Mammary epithelial cell (primary cell): Measurements from ENCODE around the gene RSRC1.

Experiments
- CTCF ChIP-seq, 2 donors: IDR thresholded peaks in 1 of 2; conservative IDR thresholded peaks in 1 of 2; 2 replicates each; pipeline ENCODE4 v1.5.1; 2011 to 2012; ENCODE audit warnings: inconsistent platforms in 2 of 2, low read length in 2 of 2, mild to moderate bottlenecking in 2 of 2, control low read depth in 1 of 2, low read depth in 1 of 2; ENCODE audit not compliant: insufficient read depth in 1 of 2; ENCODE audit errors: extremely low read depth in 1 of 2
- EZH2 ChIP-seq: IDR thresholded peaks from 2 replicates; pipeline ENCODE4 v1.6.1; 2012; ENCODE audit warnings: low read length, inconsistent platforms, borderline replicate concordance

DNA sequence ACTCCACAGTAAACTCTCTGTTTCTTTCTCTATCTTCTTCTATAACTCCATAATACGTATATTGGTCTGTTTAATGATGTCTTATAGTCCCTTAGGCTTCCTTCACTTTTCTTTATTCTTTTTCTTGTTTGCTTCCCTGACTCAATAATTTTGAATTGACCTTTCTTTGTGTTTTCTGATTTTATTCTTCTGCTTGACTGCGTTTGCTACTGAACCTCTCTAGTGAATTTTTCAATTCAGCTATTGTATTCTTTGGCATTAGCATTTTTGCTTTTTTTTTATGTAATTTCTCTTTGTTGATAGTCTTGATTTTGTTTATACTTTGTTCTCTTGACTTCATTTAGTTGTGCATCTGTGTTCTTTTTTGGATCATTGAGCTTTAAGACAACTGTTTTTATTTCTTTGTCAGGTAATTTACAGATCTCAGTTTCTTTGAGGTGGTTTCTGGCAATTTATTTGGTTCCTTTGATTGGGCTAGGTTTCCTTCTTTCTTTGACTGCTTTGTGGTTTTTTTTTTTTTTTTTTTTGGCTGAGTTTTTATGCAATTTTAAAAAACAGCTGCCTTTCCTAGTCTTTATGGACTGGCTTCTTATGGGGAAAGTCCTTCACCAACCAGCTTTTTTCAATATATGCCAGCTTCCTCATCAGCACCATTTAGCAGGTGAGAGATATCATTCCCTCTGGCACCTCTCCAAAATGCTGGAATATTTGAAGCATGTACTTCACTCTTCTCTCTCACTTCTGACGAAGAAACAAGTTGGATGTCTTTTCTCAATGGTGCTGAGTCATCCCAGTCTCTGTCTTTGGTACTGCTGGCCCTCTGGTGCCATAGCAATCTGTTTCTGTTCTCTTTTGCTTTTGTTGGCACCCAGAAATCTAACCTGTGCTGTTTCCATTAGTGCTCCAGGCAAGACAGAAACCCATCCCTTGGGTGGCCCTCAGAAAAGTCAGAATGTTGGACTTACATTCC is 17.6 kb downstream of the RSRC1 start:
- TF ChIP-seq CTCF (conservative IDR thresholded peaks at IDR 0.05 in 1 of 2, IDR thresholded peaks at IDR 0.05 in 1 of 2; ENCODE audit: extremely low read depth in 1 of 2, insufficient read depth in 1 of 2, low read depth in 1 of 2, low read length in 2 of 2), result no peak
- TF ChIP-seq EZH2, result no peak
